ENCODE results near the gene PLEKHM3.
"Not testable (repeated sequence)": the region's sequence is repeated elsewhere in the genome, so short reads cannot be mapped to it uniquely, and the experiment has no call there.

PLEKHM3 gene

GRCh38 chr2:207813942-207814341 is 211.4 kb downstream of the PLEKHM3 start:
- DNase-seq: no peak

DNA sequence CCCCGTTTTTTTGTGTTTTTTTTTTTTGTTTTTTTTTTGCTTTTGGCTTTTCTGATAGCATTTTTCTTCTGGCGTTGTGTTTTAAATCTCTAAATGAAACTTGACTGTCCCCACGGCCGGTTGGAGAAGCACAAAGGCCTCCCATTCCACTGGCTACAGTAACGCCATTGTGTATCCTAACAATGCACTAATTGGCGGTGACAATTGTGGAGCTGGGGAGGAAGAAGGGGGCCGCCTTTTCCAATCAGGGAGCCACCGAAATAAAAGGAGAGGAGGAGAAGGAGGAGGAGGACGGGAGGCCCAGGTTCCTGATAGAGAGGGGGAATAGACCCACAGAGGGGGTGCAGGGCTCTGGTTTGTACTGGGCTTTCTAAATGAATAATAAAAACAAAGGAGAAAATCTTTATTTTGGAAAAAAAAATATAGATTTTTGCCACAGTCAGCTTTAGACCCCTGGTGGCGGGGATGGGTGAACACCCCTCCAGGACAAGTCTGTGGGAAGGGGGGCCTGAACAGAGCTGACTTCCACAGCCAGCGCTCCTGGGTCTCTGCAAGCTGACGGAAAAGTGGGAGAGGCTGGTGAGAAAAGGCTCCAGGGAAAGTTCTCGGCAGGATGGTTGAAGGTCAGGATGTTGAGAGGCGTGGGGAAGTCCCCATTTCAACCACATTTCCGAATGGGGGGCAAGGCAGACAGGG is 212.0 kb downstream of the PLEKHM3 start:
- DNase-seq: no peak

GRCh38 chr2:207812726-207813080 is 212.6 kb downstream of the PLEKHM3 start:
- DNase-seq: no peak

DNA sequence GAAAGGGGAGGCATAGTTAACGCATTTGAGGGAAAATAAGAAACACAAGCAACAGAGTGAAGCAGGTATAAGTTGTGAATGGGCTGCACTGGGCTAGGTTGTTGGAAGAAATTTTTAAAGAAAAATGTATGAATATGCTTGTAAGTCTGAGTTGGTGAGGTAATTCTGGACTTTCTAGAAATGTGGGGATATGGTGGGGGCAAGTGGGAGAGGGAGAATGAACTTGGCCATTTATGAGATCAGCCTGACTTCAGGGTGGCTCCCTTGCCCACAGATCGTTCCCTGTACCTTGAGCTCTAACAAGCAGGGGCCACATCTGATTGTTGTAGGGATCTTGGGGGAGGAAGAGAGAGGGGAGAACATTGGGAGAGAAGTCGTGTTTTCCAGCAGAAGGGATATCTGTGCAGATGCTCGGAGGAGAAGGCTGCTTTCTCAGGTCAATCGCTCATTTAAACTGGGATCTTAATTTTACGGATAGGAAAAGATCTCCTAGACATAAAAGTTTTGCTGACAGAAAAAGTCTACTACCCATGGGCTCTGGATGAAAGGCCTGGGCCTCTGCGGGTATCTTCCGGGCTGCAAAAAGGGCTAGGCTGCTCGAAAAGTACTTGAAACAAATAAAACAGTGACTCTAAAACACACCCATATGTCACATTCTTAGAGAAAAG is 213.1 kb downstream of the PLEKHM3 start:
- DNase-seq: no peak

GRCh38 chr2:207811658-207812057 is 213.7 kb downstream of the PLEKHM3 start:
- DNase-seq: not testable (repeated sequence)

GRCh38 chr2:207810200-207810788 is 215.0 kb downstream of the PLEKHM3 start:
- no peak for DNase-seq

DNA sequence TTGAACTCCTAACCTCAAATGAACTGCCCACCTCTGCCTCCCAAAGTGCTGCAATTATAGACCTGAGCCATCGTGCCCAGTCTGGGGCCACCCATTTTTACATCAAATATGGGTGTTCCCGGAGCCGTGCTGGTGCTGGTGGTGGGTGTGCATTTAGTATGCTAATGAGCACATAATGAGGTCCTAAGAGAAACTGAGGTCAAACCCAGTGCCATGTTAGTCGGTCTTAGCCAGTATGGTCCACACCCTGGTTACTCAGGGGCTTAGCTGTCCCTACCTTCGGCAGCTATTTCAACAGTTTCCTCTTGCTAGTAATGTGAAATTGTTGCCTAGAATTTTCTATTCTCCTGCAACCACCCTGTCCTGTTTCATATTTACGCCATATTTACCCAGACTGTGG is 217.2 kb downstream of the PLEKHM3 start:
- DNase-seq: no peak

DNA sequence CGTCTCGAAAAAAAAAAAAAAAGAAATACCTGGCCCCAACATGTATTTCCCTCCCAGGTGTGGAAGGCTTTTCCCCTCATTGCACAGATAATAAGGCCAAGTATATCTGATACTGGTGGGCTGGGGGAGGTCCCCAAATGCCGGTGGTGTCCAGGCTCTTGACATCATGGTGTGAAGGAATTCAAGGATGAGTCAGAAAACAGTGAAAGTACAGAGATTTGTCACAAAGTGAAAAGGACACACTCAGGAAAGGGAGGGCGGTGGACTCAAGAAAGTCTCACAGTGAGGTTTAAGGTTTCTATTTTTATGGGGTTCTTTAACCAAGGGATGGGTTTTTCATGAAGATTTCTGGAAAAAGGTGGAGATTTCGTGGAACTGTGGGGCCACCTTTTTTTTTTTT is 217.8 kb downstream of the PLEKHM3 start:
- no peak for DNase-seq

DNA sequence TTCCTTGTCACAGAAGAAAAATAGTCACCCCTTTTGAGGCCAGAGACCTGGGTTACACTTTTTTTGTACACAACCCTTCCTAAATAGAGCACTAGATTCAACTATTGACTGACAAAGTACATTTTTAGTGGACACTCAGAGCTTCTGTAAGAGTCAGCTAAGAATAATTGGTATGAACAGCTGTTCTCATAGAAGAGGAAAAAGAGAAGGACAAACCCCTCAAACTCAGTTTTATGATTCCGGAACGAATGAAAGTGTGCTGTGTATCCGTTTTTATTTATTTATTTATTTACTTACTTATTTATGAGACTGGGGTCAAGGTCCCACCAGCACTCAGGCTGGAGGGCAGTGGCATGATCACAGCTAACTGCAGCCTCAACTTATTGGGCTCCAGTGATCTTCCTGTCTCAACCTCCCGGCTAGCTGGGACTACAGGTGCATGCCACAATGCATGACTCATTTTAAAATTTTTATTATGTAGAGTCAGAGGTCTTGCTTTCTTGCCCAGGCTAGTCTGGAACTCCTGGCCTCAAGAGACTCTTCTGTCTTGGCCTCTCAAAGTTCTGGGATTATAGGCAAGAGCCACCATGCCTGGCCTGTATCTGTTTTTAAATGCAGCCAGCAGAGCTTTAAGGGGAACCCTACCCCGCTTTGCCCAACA is 219.6 kb downstream of the PLEKHM3 start:
- no peak for DNase-seq

DNA sequence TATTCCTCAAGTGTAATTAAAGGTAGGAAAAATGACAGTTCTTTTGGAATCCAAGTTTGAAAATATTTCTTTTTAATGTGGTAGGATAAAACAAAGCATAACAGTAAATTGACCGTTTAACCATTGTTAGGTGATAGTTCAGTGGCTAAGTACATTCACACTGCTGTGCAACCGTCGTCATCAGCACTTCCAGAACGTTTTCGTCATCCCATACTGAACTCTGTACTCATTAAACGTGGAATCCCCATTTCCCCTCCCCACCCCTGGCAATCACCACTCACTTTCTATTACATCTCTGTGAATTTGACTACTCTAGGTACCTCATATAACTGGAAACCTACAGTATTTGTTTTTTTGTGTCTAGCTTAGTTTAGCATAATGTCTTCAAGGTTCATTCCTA is 222.7 kb downstream of the PLEKHM3 start:
- DNase-seq: no peak

GRCh38 chr2:207801259-207801658 is 224.1 kb downstream of the PLEKHM3 start:
- no peak for DNase-seq

DNA sequence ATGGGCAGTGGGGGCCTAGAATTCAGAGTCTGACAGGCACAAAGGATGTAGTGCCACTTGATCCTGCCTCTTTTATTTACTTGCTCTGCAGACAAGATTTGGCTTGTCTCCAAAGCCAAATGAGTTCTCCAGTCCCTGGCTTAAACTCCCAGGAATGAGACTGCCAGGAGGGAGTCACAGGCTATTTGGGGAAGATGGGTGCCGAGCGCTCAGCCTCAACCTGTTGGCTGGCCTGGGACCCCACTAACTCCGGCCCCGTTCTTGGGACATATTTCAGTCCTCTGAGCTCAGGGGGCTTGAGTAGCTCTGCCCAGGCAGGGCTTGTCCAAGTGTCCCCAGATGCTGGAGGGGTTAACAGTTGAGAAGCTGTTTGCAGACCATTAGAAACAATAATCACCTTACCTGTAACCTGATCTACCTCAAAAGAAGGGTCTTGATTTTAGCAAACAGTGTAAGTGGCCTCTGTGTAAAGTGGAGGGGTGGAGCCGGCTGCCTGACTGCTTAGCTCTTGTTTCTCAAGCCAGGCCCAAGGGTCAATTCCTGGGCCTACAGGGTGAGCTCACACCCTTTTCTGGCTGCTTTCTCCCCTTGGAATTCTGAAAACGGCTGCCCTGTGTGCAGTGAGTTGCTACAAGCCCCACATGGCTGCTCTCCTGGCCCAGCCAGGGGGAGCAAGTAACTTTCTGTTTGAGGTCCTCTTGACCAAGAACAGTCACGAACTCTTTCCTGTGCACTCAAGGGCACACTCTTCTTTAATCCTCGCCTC is 228.6 kb downstream of the PLEKHM3 start:
- no peak for DNase-seq

- no peak for DNase-seq
These were observed 233.0 kb downstream of the PLEKHM3 start for GRCh38 chr2:207792244-207792785.

DNA sequence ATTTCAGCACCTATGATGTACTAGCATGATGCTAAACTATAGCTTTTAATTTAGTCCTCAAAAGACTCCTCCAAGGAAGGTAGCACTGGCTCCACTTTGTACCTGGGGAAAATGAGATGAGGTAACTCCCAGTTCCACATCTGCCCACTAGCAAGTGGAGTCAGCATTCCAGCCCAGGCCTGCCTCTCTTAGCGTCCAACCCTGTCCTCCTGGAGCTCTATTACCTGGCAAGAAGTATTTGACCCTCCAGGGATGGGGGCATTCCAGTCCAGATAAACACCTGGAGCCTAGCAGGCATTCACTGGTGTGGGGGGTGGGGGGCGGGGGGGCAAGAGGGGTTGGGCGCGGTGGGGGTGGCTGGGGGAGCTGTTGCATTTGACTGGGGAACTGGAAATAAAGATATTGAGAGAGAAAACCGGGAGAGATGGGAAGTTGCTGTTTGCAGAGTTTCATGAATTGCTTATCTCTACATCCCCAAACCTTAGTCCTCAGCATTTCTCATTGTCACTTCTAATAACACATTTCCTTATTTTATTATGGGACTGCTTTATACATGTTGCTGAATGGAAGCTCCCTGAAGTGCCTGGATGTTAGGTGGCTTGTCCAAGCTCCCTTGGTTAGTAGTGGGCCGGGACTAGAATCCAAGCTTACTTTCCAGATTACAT is 233.6 kb downstream of the PLEKHM3 start:
- DNase-seq: no peak

GRCh38 chr2:207790898-207791297 is 234.4 kb downstream of the PLEKHM3 start:
- no peak for DNase-seq

- DNase-seq: no peak
These were observed 237.5 kb downstream of the PLEKHM3 start for GRCh38 chr2:207787800-207788199.

DNA sequence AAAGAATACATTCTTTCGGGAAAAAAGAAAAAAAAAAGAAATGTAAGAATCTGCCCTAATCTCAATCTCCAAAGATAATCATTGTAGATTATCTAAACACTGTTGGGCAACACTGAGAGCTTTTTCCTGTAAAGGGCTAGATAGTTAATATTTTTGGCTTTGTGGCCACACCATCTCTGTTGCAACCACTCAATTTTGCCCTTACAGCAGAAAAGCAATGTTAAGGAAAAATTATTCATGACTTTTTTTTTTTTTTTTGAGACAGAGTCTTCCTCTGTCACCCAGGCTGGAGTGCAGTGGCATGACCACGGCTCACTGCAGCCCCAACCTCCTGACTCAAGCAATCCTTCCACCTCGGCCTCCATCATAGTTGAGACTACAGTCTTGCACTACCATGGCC is 238.3 kb downstream of the PLEKHM3 start:
- no peak for DNase-seq

DNA sequence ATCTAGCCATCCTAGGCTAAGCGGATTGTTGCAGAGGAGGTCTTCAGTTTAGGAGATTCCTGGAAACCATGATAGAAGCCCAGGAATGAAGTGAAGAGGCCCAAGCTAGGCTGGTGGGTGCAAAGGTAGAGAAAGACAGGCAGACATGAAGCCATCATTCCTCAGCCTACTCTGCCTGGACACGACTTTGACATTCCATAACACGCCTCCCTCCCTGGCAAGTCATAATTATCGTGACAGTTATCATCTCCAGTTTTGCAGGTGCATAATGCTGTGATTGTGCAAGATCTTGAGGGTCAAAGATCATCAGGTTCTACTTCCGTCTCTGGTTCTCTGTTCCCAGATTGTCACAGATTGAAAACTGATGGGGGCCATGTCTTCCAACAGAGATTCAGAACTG is 240.4 kb downstream of the PLEKHM3 start:
- DNase-seq: no peak

- DNase-seq: no peak
These were observed 241.8 kb downstream of the PLEKHM3 start for GRCh38 chr2:207783514-207783913.

DNA sequence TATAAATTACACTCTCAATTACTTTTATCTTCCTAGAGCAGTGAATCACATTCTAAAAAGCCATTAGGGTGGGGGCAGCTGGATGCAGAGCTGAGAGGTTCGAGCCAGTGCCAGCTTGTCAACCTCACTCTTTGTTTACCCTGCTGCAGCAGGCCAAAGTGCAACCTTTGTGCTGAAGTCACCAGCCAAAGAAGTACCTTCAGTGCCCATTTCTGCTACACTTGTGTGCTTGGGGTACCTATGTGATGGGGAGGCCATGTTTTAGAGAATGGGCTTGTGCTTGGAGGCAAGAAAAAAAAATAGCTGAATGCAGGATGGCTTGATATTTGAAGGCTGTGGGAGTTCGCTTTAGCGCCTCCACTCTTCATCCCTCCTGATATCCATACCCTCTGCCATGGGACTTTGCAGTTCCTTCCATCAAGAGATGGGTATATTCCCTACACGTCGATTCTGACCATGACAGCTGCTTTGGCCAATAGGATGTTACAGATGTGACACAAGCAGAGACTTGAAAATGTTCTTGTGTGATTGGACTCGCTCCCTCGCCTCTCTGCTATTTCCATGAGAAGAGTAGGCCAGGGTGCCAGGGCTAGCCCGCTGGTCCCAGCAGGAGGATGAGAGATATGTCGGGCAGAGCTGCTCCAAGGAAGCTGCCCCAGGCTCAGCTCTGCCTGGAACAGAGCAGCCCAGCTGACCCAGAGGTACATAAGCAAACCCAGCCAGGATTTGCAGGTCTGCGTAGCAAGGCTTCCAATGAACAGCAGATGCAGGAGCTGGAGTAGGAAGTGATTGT is 242.9 kb downstream of the PLEKHM3 start:
- no peak for DNase-seq

DNA sequence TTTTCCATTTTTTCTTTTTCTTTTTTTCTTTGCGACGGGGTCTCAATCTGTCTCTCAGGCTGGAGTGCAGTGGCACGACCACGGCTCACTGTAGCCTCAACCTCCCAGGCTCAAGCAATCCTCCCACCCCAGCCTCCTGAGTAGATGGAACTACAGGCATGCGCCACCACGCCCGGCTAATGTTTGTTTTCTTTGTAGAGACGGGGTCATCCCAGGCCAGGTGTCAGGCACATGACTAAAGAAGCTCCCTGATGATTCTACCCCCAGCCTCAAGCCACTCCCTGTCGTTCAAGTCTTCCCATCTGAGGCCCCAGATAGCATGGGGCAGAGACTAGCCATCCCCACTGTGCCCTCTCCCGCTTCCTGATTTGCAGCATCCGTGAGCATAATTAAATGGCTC is 245.8 kb downstream of the PLEKHM3 start:
- DNase-seq: no peak
